H1 (cell line): Measurements from ENCODE around the gene FMNL1. TPM values are rescaled to one million over a fixed set of nuclear protein-coding genes. Genes with fewer than 3 reads are reported as not detected.

ENCODE experiments used
- CBX8 ChIP-seq: fragments of 300-800, 300-1000 bp; sonication (generic); IDR thresholded peaks from 2 replicates; pipeline ENCODE4 v1.7.1; 2016; ENCODE audit warnings: low read depth, low read length, borderline replicate concordance
- EZH2 ChIP-seq: fragments of 200-600 bp; sonication (generic); IDR thresholded peaks from 2 replicates; pipeline ENCODE4 v1.7.1; 2012; ENCODE audit warnings: low read depth, mild to moderate bottlenecking, moderate library complexity, low read length, inconsistent platforms; ENCODE audit not compliant: severe bottlenecking
- RNF2 ChIP-seq: fragments of 200-900, 300-1000 bp; sonication (generic); IDR thresholded peaks from 2 replicates; pipeline ENCODE4 v1.7.1; 2016; ENCODE audit warnings: borderline replicate concordance, low read depth, mild to moderate bottlenecking, antibody characterized with exemption, low read length; ENCODE audit not compliant: poor library complexity, severe bottlenecking; ENCODE audit errors: missing control alignments
- polyA plus RNA-seq, 7 experiments: library from polyadenylated mRNA; depleted of rRNA in 3 of 7; stranded (reverse) in 5 of 7; unstranded in 2 of 7; fragments of >200 nt in 5 of 7; fragments of 200-250 nt in 2 of 7; gene quantifications; 1 replicate in 5 of 7; 2 replicates in 1 of 7; 4 replicates in 1 of 7; pipeline versions ENCODE4 v1.2.1 to v1.2.3, GENCODE V29; 2011 to 2013; ENCODE audit warnings: missing spikeins in 2 of 7, mixed read lengths in 2 of 7
- total RNA-seq: library from RNA; stranded (reverse); fragmentation: NEBNext Ultra II Directional; extraction: Animal tissue kit (Norgen Biotek cat#: 25700); gene quantifications from 2 replicates; pipeline ENCODE4 v1.2.1, GENCODE V29; 2021

Gene FMNL1
- total and polyA plus RNA-seq, 2 of the 8 experiments (the other 6 are each of a cell fraction or from before 2014, with no cell fraction given) = 2.5 to 8.6 TPM

DNA sequence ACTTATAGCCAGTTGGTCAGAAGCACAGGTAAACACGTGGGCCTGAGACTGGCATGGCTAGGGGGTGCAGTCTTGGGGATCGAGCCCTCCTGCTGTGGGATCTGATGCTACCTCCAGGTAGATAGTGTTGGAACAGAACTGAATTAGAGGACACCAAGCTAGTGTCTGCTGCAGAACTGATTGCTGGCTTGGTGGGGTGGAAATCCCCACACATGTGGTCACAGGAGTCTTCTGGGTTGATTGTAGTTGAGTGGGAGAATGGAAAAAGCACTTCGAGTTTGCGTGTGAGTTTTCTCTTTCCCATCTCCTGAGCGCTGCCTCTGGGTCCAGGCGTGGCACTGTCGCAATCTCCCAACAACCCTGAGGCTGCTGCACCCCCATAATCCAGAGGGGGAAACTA, 48.2 kb downstream of the FMNL1 start (continued):
- TF ChIP-seq RNF2 = no peak
- no peak for TF ChIP-seq EZH2
- no peak for TF ChIP-seq CBX8
